Measurements from ENCODE around the gene TP53BP2.

- TF ChIP-seq CTCF (conservative IDR thresholded peaks at IDR 0.05; ENCODE audit: low read length): no peak
- no peak for TF ChIP-seq EZH2phosphoT487 (IDR thresholded peaks at IDR 0.05; ENCODE audit: borderline replicate concordance, low read depth, low read length)
These were observed 56.9 kb downstream of the TP53BP2 start for GRCh38 chr1:223788746-223789415.

Data from OCI-LY7 (cell line).